GM12872 (cell line): ENCODE measurements around the gene UBE3C.

ENCODE experiments used
- TF ChIP-seq, protein P1 (sequence below): IDR thresholded peaks from 3 replicates; pipeline ENCODE4 v1.5.1; 2011; ENCODE audit warnings: low read depth, mild to moderate bottlenecking, low read length, moderate library complexity; ENCODE audit not compliant: insufficient read depth

UBE3C gene

DNA sequence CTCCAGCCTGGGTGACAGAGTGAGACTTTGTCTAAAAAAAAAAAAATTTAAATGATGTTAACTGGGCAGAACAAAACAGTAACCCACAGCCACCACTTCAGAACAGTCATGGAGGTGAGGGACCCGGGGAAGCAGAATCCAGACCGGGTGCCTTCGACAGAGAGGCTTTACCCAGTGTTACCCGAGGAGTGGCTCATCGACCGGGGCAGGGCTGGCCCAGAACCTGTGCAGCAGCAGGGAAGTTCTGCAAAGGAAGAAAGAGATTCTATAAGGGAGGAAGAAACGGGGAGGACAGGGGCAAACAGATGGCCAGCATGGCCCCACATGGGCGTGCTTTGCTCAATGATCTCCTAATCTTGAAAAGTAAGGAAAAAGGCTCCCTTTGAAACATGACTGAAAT, 26.0 kb upstream of the UBE3C start:
- TF ChIP-seq, protein P1, sequence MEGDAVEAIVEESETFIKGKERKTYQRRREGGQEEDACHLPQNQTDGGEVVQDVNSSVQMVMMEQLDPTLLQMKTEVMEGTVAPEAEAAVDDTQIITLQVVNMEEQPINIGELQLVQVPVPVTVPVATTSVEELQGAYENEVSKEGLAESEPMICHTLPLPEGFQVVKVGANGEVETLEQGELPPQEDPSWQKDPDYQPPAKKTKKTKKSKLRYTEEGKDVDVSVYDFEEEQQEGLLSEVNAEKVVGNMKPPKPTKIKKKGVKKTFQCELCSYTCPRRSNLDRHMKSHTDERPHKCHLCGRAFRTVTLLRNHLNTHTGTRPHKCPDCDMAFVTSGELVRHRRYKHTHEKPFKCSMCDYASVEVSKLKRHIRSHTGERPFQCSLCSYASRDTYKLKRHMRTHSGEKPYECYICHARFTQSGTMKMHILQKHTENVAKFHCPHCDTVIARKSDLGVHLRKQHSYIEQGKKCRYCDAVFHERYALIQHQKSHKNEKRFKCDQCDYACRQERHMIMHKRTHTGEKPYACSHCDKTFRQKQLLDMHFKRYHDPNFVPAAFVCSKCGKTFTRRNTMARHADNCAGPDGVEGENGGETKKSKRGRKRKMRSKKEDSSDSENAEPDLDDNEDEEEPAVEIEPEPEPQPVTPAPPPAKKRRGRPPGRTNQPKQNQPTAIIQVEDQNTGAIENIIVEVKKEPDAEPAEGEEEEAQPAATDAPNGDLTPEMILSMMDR: no peak

DNA sequence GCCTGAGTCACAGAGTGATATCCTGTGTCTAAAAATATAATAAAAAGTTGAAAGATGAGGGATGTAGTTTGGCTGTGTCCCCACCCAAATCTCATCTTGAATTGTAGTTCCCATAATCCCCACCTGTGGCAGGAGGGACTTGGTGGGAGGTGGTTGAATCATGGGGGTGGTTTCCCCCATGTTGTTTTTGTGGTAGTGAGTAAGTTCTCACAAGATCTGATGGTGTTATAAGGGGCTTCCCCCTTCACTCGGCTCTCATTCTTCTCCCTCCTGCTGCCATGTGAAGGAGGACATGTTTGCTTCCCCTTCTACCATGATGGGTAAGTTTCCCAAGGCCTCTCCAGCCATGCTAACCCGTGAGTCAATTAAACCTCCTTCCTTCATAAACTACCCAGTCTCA, 25.1 kb upstream of the UBE3C start:
- TF ChIP-seq, protein P1: no peak

DNA sequence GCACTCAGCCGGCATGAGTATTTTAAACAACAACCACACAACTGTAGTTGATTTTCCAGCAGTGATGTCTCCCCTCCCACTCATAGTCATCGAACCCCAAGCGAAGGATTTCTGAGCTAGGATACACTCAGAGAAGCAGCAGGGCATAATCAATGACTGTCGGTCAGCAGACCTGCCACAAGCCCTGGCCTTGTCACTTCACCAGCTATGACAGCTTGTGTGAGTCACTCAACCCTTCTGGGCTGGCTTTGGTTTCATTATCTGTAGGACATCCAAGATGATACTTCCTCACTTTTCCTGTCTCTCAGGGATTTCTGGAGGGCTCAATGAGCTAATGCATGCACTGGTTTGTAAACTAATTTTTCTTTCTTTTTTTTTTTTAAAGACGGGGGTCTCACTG, 22.0 kb upstream of the UBE3C start:
- TF ChIP-seq, protein P1: no peak

DNA sequence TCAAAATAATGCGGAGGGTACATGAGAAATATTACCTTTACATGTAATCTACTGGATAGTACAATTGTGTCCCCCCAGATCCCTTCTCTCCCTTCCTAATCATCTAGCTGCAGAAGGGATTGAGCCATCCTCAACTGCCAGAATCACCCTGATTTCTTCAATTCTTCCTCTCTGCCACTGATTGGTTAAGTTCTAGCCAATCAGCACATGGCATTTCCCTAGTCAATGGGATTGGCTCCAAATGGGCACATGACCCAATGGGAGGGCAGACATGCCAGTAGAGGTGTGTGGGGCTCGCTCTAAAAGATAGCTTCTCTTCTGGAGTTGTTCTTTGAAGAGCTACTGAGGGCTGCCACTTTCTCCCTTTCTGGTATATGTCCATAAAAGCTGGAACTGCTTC, 20.9 kb upstream of the UBE3C start:
- TF ChIP-seq, protein P1: no peak

DNA sequence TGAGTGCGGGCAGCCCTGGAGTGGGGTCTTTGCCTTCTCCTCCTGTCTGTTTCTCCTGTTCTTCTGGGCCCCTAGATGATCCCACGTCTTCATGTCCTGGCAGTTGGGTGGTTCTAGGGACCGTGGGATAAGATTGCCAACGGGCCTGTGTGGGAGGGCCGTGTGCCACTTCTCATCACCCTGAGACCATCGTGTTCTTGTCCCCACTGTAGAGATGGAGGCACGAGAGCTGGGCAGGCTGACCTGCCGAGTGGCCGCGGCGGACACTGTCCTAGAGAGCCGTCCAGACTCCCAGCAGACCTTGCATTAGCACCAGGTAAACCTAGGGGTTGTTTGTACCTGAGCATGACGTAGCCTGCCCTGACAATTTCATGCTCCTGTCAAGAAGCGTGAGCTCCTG, 18.5 kb upstream of the UBE3C start:
- TF ChIP-seq, protein P1: no peak

DNA sequence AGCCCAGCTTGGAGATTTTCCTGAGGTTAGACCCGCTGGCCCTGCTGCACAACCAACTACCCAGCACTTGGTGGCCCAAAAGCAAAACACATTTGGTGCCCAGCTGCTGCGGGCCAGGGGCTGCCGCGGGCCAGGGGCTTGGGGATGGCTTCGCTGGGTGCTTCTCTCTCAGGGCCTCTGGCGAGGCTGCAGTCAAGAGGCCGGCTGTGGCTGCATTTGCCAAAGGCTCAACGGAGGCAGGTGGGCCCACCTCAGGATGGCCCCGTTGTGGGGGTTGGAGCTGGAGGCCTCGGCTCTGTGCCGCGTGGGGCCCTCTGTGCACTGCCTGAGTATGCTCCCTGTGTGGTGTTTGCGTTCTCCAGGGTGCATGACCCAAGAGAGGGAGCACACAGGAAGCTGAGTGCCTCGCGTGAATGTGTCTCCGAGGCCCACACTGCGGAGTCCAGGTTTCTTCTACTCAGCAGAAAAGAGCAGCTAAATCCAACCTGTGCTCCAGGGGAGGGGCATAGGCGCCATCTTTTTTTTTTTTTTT, 17.5 kb upstream of the UBE3C start:
- TF ChIP-seq, protein P1: no peak

DNA sequence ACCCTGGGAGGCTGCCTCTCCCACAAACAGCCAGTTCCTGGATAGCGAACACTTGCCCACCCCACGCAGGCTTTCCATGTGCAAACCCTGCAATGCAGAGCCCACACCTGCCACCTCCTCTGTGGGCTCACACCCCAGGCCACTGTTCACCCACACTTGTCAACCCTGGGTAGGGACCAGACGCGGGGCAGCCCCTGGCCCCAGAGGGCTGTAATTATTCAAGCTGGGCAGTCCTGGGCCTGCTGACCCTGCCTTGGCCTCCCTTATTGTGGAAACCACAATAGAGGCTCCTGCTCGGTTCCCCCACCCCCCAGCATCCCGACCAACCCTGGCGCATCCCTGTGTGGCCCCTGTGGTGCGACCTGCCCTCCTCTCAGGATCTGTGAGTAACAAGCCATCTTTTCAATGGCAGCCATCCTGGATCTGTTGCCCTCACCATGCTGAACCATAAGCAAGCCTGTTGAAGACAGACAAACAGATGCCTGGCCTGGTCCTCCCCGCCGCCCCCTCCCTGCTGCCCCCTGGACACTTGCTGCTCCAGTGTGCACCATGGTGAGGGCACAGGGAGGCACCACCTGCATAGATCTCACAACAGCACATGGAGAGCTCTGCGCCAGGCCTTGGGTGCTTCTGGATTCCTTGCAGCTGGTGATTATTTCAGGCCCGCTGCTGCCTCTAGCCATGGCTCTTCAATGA, 15.8 kb upstream of the UBE3C start:
- TF ChIP-seq, protein P1: no peak
